ENCODE data around the gene HMGXB3. TPM values are rescaled to one million over a fixed set of nuclear protein-coding genes. Genes with fewer than 3 reads are reported as not detected.
A peak's percentile ranks its signal among the peaks of the same experiment; 100 is the strongest.

Gene HMGXB3
- total and polyA plus RNA-seq, 4 donors: 2.7 to 22.9 (median 11.0) TPM

DNA sequence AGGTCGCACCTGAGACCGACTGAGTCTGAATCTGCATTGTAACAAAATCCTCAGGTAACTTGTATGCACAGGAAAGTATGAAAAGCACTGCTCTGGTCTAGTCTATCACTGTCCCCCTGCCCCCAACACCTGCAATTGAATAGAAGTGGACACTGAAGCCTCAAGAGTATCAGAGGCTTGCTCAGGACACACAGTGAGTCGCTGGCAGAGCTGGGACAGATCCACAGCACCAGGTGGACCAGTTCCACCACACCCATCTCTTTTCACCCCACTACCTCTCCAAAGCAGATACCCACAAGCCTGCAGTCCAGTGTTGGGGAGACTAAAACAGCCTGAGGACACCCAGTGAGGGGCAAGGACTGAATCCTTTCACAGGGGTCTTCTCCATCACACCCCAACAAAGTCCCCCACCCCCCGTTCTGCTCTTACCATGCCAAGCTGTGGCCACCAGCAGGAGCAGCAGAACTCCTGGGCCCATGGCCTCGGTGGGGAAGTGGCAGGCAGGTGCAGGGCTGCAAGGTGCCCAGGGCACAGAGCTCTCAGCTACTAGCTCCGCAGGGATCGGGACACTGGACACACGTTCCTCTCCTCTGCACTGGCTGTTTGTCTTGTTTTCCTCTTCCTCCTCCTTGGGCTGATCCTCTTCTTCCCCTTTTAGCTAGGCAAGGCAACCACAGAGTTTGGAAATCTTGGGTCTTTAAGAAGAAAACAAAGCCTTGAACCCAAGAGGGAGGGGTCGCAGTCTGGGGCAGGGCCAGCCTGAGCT lies 85.6 kb downstream of the HMGXB3 start, which contains the start of gene CSF1R:
CSF1R (minus strand) TSS at position 605 of the 766 bp plus-strand sequence; CDS start at position 478, 127 bp downstream.
- H3K4me3 ChIP-seq (ENCODE audit: low read depth in 1 of 3, low read length in 3 of 3): peak within 1 kb of the TSS in 2 of 3 donors; percentile 1 to 14
- no peak for TF ChIP-seq EGR1 (IDR thresholded peaks at IDR 0.05; ENCODE audit: low read depth in 2 of 2)
- no peak for TF ChIP-seq JUND (IDR thresholded peaks at IDR 0.05)
- TF ChIP-seq, protein P1, sequence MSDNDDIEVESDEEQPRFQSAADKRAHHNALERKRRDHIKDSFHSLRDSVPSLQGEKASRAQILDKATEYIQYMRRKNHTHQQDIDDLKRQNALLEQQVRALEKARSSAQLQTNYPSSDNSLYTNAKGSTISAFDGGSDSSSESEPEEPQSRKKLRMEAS (IDR thresholded peaks at IDR 0.05): no peak
- no peak for TF ChIP-seq RAD21 (IDR thresholded peaks at IDR 0.05)
- TF ChIP-seq, protein P2, sequence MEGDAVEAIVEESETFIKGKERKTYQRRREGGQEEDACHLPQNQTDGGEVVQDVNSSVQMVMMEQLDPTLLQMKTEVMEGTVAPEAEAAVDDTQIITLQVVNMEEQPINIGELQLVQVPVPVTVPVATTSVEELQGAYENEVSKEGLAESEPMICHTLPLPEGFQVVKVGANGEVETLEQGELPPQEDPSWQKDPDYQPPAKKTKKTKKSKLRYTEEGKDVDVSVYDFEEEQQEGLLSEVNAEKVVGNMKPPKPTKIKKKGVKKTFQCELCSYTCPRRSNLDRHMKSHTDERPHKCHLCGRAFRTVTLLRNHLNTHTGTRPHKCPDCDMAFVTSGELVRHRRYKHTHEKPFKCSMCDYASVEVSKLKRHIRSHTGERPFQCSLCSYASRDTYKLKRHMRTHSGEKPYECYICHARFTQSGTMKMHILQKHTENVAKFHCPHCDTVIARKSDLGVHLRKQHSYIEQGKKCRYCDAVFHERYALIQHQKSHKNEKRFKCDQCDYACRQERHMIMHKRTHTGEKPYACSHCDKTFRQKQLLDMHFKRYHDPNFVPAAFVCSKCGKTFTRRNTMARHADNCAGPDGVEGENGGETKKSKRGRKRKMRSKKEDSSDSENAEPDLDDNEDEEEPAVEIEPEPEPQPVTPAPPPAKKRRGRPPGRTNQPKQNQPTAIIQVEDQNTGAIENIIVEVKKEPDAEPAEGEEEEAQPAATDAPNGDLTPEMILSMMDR (IDR thresholded peaks at IDR 0.05; ENCODE audit: low read depth, low read length, missing input control): no peak
- TF ChIP-seq, protein P3, sequence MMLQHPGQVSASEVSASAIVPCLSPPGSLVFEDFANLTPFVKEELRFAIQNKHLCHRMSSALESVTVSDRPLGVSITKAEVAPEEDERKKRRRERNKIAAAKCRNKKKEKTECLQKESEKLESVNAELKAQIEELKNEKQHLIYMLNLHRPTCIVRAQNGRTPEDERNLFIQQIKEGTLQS (IDR thresholded peaks at IDR 0.05): no peak
- TF ChIP-seq YY1 (IDR thresholded peaks at IDR 0.05): no peak
- TF ChIP-seq, protein P4, sequence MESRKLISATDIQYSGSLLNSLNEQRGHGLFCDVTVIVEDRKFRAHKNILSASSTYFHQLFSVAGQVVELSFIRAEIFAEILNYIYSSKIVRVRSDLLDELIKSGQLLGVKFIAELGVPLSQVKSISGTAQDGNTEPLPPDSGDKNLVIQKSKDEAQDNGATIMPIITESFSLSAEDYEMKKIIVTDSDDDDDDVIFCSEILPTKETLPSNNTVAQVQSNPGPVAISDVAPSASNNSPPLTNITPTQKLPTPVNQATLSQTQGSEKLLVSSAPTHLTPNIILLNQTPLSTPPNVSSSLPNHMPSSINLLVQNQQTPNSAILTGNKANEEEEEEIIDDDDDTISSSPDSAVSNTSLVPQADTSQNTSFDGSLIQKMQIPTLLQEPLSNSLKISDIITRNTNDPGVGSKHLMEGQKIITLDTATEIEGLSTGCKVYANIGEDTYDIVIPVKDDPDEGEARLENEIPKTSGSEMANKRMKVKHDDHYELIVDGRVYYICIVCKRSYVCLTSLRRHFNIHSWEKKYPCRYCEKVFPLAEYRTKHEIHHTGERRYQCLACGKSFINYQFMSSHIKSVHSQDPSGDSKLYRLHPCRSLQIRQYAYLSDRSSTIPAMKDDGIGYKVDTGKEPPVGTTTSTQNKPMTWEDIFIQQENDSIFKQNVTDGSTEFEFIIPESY (IDR thresholded peaks at IDR 0.05): no peak
- no peak for TF ChIP-seq FOXA1 (IDR thresholded peaks at IDR 0.05)
- TF ChIP-seq FOXA2 (IDR thresholded peaks at IDR 0.05): no peak
- no peak for TF ChIP-seq GABPA (IDR thresholded peaks at IDR 0.05 in 1 of 2, conservative IDR thresholded peaks at IDR 0.05 in 1 of 2)
- TF ChIP-seq, protein P5, sequence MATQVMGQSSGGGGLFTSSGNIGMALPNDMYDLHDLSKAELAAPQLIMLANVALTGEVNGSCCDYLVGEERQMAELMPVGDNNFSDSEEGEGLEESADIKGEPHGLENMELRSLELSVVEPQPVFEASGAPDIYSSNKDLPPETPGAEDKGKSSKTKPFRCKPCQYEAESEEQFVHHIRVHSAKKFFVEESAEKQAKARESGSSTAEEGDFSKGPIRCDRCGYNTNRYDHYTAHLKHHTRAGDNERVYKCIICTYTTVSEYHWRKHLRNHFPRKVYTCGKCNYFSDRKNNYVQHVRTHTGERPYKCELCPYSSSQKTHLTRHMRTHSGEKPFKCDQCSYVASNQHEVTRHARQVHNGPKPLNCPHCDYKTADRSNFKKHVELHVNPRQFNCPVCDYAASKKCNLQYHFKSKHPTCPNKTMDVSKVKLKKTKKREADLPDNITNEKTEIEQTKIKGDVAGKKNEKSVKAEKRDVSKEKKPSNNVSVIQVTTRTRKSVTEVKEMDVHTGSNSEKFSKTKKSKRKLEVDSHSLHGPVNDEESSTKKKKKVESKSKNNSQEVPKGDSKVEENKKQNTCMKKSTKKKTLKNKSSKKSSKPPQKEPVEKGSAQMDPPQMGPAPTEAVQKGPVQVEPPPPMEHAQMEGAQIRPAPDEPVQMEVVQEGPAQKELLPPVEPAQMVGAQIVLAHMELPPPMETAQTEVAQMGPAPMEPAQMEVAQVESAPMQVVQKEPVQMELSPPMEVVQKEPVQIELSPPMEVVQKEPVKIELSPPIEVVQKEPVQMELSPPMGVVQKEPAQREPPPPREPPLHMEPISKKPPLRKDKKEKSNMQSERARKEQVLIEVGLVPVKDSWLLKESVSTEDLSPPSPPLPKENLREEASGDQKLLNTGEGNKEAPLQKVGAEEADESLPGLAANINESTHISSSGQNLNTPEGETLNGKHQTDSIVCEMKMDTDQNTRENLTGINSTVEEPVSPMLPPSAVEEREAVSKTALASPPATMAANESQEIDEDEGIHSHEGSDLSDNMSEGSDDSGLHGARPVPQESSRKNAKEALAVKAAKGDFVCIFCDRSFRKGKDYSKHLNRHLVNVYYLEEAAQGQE (IDR thresholded peaks at IDR 0.05): no peak
- no peak for TF ChIP-seq NR2F2 (IDR thresholded peaks at IDR 0.05)
- no peak for TF ChIP-seq TAF1 (conservative IDR thresholded peaks at IDR 0.05)
- no peak for TF ChIP-seq RXRA (IDR thresholded peaks at IDR 0.05)
- WGBS: 80% methylated on average over 9 of the region's 9 CpGs
- no peak within 1 kb of the TSS for H3K27ac ChIP-seq (ENCODE audit: low read depth in 1 of 2, low read length in 2 of 2)
- peak within 1 kb of the TSS in 1 of 2 donors; percentile 22 for H3K9ac ChIP-seq (ENCODE audit: low read depth in 1 of 2, low read length in 2 of 2)
- H3K27me3 ChIP-seq (ENCODE audit: control insufficient read depth in 4 of 4, insufficient read depth in 4 of 4, low read length in 3 of 4): peaks cover 0 to 5% (median 0%) of the 10 kb centered on the region in 4 donors
- no peak for DNase-seq (ENCODE audit: low spot score)
- H3K9me3 ChIP-seq (ENCODE audit: control insufficient read depth in 4 of 4, low read length in 3 of 4): no peaks in the 10 kb centered on the region
- H3K36me3 ChIP-seq (ENCODE audit: control insufficient read depth in 4 of 4, insufficient read depth in 3 of 4, low read depth in 1 of 4, low read length in 3 of 4): no peaks in the 10 kb centered on the region
- peaks cover 0 to 2% (median 0%) of the 10 kb centered on the region in 4 donors for H3K4me1 ChIP-seq (ENCODE audit: control insufficient read depth in 4 of 4, insufficient read depth in 4 of 4, low read length in 3 of 4)
